Smooth muscle cell (in vitro differentiated cells): ENCODE measurements around the gene ARHGAP36. TPM values are rescaled to one million over a fixed set of nuclear protein-coding genes. Genes with fewer than 3 reads are reported as not detected.

Experiments used
- DNase-seq: peaks from one replicate; lab custom pipeline; 2025; ENCODE audit not compliant: unreplicated experiment; lab: John Stamatoyannopoulos, UW
- H2AFZ ChIP-seq: fragments of 200-600 bp; sonication (generic); 2 replicates; pipeline ENCODE4 v1.6.0; 2016; ENCODE audit warnings: antibody characterized with exemption, low read depth, mild to moderate bottlenecking
- H3F3A ChIP-seq: fragments of 200-600 bp; sonication (generic); 2 replicates; pipeline ENCODE4 v1.6.0; 2017; ENCODE audit warnings: antibody characterized with exemption, low read depth
- H3K27ac ChIP-seq: fragments of 200-600 bp; sonication (generic); 2 replicates; pipeline ENCODE4 v1.5.1; 2016; ENCODE audit warnings: low read depth, mild to moderate bottlenecking
- H3K27me3 ChIP-seq: fragments of 200-600 bp; sonication (generic); 2 replicates; pipeline ENCODE4 v1.6.1; 2016; ENCODE audit warnings: low read depth, mild to moderate bottlenecking
- H3K36me3 ChIP-seq: fragments of 200-600 bp; sonication (generic); 2 replicates; pipeline ENCODE4 v1.5.1; 2016; ENCODE audit warnings: low read depth
- H3K4me1 ChIP-seq: fragments of 200-600 bp; sonication (generic); 2 replicates; pipeline ENCODE4 v1.5.1; 2016; ENCODE audit warnings: low read depth
- H3K4me2 ChIP-seq: fragments of 200-600 bp; sonication (generic); 2 replicates; pipeline ENCODE4 v1.6.0; 2016; ENCODE audit warnings: mild to moderate bottlenecking
- H3K4me3 ChIP-seq: fragments of 200-600 bp; sonication (generic); 2 replicates; pipeline ENCODE4 v1.5.1; 2016; ENCODE audit warnings: mild to moderate bottlenecking
- H3K79me2 ChIP-seq: fragments of 200-600 bp; sonication (generic); 2 replicates; pipeline ENCODE4 v1.6.0; 2016; ENCODE audit warnings: low read depth, mild to moderate bottlenecking
- H3K9ac ChIP-seq: fragments of 200-600 bp; sonication (generic); 2 replicates; pipeline ENCODE4 v1.6.0; 2016; ENCODE audit warnings: low read depth
- H3K9me3 ChIP-seq: fragments of 200-600 bp; sonication (generic); replicated peaks from 2 replicates; pipeline ENCODE4 v1.5.1; 2016; ENCODE audit warnings: low read depth
- H4K20me1 ChIP-seq: fragments of 200-600 bp; sonication (generic); 2 replicates; pipeline ENCODE4 v1.6.0; 2016; ENCODE audit warnings: low read depth
- WGBS: methylation state at CpG from one replicate; pipeline ENCODE4 v1.1.7; 2016; ENCODE audit warnings: low lambda C conversion rate; 5-methylcytosine and 5-hydroxymethylcytosine counted together
- polyA plus RNA-seq: library from polyadenylated mRNA; unstranded; fragments of >200 nt; fragmentation: Nextera tagmentation; extraction: Ambion mirVana; gene quantifications from 2 replicates; pipeline ENCODE4 v1.2.1, GENCODE V29; 2016
- total RNA-seq: library from RNA; depleted of rRNA; stranded (reverse); fragments of >200 nt; gene quantifications from 2 replicates; pipeline ENCODE4 v1.2.3, GENCODE V29; 2014
- TF ChIP-seq, protein P1 (sequence below): fragments of 200-600 bp; sonication (generic); IDR thresholded peaks from 2 replicates; pipeline ENCODE4 v1.5.1; 2017; ENCODE audit warnings: borderline replicate concordance, mild to moderate bottlenecking, antibody characterized with exemption; ENCODE audit not compliant: insufficient read depth, poor library complexity, severe bottlenecking

Gene ARHGAP36
- total and polyA plus RNA-seq, 2 experiments from 2014 or later: not detected

DNA sequence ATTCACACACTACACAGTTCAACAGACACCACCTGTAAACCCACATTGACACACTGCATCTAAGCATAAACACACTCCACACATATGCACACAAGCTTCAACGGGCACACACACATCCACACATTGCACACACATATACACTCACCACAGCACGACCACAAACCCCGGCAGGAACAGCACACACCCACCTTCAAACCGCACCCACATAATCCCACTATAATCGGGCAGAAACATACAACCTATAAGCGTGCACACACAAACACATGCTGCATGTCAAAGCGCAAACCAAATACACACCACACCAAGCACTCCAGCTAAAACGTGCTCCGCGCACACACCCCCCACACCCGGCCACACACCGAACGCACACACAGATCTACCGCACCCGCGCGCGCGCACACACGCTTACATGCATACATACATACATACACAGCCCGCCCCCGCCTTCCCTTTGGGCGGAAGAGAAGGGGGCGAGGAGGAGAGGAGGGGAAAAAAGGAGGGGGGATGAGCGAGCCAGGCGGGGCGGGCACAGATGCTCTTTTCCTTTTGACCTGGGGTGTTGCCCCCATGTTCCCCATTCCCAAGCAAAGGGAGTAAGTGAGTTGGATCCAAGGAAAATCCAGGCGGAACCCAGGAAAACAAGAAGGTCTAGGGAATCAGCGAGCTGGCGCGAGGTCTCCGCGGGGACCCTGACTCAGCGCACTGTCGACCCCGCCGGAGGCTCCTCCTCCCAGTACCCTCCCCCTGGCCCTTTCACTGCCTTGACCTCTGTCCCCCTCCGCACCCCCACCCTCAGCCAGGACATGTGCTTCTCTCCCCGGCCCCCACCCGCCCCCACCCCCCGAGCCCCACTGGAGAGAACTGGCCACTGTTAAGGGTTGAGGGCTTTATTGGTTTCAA lies 9.9 kb downstream of the ARHGAP36 start:
- no peaks in the 10 kb centered on the region for H3K4me1 ChIP-seq
- peak overlapping the region; percentile 36 for H3K4me2 ChIP-seq
- no peak overlapping the region for H3K9ac ChIP-seq
- no peaks in the 10 kb centered on the region for H3K36me3 ChIP-seq
- peaks cover 62% of the 10 kb centered on the region for H3K27me3 ChIP-seq
- no peak overlapping the region for H3K27ac ChIP-seq
- H3K4me3 ChIP-seq: peak overlapping the region; percentile 16
- TF ChIP-seq, protein P1, sequence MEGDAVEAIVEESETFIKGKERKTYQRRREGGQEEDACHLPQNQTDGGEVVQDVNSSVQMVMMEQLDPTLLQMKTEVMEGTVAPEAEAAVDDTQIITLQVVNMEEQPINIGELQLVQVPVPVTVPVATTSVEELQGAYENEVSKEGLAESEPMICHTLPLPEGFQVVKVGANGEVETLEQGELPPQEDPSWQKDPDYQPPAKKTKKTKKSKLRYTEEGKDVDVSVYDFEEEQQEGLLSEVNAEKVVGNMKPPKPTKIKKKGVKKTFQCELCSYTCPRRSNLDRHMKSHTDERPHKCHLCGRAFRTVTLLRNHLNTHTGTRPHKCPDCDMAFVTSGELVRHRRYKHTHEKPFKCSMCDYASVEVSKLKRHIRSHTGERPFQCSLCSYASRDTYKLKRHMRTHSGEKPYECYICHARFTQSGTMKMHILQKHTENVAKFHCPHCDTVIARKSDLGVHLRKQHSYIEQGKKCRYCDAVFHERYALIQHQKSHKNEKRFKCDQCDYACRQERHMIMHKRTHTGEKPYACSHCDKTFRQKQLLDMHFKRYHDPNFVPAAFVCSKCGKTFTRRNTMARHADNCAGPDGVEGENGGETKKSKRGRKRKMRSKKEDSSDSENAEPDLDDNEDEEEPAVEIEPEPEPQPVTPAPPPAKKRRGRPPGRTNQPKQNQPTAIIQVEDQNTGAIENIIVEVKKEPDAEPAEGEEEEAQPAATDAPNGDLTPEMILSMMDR: no peak
- no peaks in the 10 kb centered on the region for H3F3A ChIP-seq
- H3K79me2 ChIP-seq: no peaks in the 10 kb centered on the region
- DNase-seq: no peak
- 32% methylated on average over 35 of the region's 41 CpGs for WGBS
- H2AFZ ChIP-seq: no peak overlapping the region
- no peaks in the 10 kb centered on the region for H3K9me3 ChIP-seq
- H4K20me1 ChIP-seq: no peaks in the 10 kb centered on the region

DNA sequence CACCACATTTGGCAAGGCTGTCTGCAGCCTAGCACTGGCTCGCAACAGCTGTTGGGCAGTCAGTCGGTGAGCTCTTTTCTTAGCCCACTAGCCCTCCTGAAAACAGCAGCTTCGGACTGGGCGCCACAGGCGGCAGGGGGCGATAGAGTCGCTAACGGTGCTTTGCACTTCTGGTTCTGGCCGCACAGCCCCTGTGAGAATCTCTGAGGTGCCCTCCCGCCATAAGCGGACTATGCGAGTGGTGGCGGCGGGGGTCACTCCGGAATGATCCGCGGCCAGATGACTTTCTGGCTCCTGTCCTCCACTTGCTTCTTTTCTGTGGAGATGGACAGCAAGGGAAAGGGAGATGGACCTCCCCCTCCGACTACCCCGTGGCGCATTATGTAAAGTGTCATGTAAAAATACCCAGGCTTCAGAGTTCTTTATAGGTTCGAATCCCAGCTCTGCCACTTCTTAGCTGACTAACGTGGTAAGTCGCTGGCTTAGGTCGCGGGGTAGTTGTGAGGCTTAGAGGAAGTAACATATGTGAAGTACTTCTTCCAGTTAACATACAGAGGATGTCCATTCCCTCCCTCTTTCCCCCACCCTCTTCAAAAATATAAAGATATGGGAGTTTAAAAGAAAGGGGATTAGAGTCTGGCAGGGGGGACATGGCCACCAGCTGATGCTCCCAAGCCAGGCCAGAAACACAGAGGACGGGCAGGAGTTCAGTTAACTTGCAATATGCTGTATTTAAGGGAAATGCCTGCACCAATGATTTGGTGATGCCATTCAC lies 11.0 kb downstream of the ARHGAP36 start:
- TF ChIP-seq, protein P1: peak; percentile 44
- peak; percentile 2 for DNase-seq
- no peak overlapping the region for H2AFZ ChIP-seq
- no peak overlapping the region for H3K27ac ChIP-seq
- no peaks in the 10 kb centered on the region for H3K79me2 ChIP-seq
- peaks cover 73% of the 10 kb centered on the region for H3K27me3 ChIP-seq
- H4K20me1 ChIP-seq: no peaks in the 10 kb centered on the region
- no peaks in the 10 kb centered on the region for H3K4me1 ChIP-seq
- H3K9me3 ChIP-seq: no peaks in the 10 kb centered on the region
- H3K9ac ChIP-seq: no peak overlapping the region
- H3K4me2 ChIP-seq: no peak overlapping the region
- no peaks in the 10 kb centered on the region for H3F3A ChIP-seq
- WGBS: 53% methylated on average over 26 of the region's 26 CpGs
- no peak overlapping the region for H3K4me3 ChIP-seq
- H3K36me3 ChIP-seq: no peaks in the 10 kb centered on the region

DNA sequence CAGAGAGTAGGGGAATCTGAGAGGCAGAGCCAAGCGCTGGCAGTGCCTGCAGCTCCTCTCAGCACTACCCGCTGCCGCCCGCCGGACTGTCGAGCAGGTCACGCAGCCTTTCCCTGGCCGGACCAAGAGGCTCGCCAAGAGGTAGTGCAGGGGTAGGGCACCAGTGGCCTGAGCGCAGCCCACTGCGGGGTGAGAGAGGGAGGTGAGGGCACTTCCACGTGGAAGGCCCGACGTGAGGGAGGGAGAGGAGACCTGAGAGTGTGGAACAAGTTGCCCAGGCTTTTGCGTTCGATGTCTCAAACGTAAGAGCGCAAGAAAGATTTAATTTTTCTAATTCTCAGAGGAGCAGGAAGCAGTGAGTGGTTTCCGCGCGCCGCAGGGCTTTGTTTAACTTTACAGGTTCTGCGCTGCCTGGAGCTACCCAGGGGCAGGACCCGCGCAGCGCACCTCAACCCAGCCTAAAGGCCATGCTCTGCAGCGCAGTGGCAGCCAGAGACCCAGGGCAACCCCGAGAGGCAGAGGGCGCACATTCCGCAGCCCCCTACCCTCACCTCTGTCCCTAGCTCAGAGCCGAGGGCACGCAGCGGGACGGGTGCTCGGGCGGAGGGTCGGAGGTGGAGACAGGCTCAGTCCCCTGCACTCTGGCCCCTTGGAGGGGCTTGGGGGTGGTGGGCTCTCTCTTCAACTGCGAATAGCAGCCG lies 14.9 kb downstream of the ARHGAP36 start:
- H3F3A ChIP-seq: no peaks in the 10 kb centered on the region
- H4K20me1 ChIP-seq: no peaks in the 10 kb centered on the region
- H3K9ac ChIP-seq: no peak overlapping the region
- no peak overlapping the region for H2AFZ ChIP-seq
- H3K9me3 ChIP-seq: no peaks in the 10 kb centered on the region
- H3K36me3 ChIP-seq: no peaks in the 10 kb centered on the region
- H3K27me3 ChIP-seq: peaks cover 73% of the 10 kb centered on the region
- no peaks in the 10 kb centered on the region for H3K79me2 ChIP-seq
- no peak for DNase-seq
- H3K4me2 ChIP-seq: no peak overlapping the region
- no peak overlapping the region for H3K4me3 ChIP-seq
- no peaks in the 10 kb centered on the region for H3K4me1 ChIP-seq
- 36% methylated on average over 39 of the region's 39 CpGs for WGBS
- TF ChIP-seq, protein P1: no peak
- no peak overlapping the region for H3K27ac ChIP-seq
